OCI-LY1 (cell line): ENCODE data around the gene RALBP1.

ENCODE experiments used
- H2AFZ ChIP-seq: fragments of 200-600 bp; sonication (generic), shearing (Covaris generic); 2 replicates; pipeline ENCODE4 v1.6.0; 2014; ENCODE audit warnings: antibody characterized with exemption, mild to moderate bottlenecking, low read length
- H3F3A ChIP-seq: fragments of 200-600 bp; sonication (generic), shearing (Covaris generic); 2 replicates; pipeline ENCODE4 v1.6.0; 2014; ENCODE audit warnings: mild to moderate bottlenecking, antibody characterized with exemption, low read length, moderate library complexity; ENCODE audit not compliant: insufficient read depth
- H3K27ac ChIP-seq: fragments of 200-600 bp; sonication (generic); 2 replicates; pipeline ENCODE4 v1.5.1; 2014; ENCODE audit warnings: low read length, mixed run types, mild to moderate bottlenecking, low read depth; ENCODE audit not compliant: poor library complexity, severe bottlenecking
- H3K27me3 ChIP-seq: fragments of 200-600 bp; sonication (generic); 2 replicates; pipeline ENCODE4 v1.6.0; 2014; ENCODE audit warnings: antibody characterized with exemption, mild to moderate bottlenecking, low read length, moderate library complexity; ENCODE audit not compliant: insufficient read depth
- H3K36me3 ChIP-seq: fragments of 200-600 bp; sonication (generic); 2 replicates; pipeline ENCODE4 v1.6.1; 2014; ENCODE audit warnings: mild to moderate bottlenecking, antibody characterized with exemption, low read length, moderate library complexity, mixed read lengths; ENCODE audit not compliant: insufficient read depth
- H3K4me1 ChIP-seq: fragments of 200-600 bp; sonication (generic); 2 replicates; pipeline ENCODE4 v1.5.1; 2014; ENCODE audit warnings: mild to moderate bottlenecking, low read length, moderate library complexity; ENCODE audit not compliant: insufficient read depth, severe bottlenecking
- H3K4me2 ChIP-seq: fragments of 200-600 bp; sonication (generic), shearing (Covaris generic); 2 replicates; pipeline ENCODE4 v1.6.1; 2014; ENCODE audit warnings: low read length
- H3K4me3 ChIP-seq: fragments of 200-600 bp; sonication (generic); 2 replicates; pipeline ENCODE4 v1.5.1; 2014; ENCODE audit warnings: low read length, low read depth, mild to moderate bottlenecking, mixed read lengths; ENCODE audit not compliant: poor library complexity, severe bottlenecking
- H3K79me2 ChIP-seq: fragments of 200-600 bp; shearing (Covaris generic); 2 replicates; pipeline ENCODE4 v1.6.1; 2016; ENCODE audit warnings: mixed run types, low read length, mixed read lengths; ENCODE audit not compliant: insufficient read depth
- H3K9ac ChIP-seq: fragments of 200-600 bp; sonication (generic), shearing (Covaris generic); 2 replicates; pipeline ENCODE4 v1.6.1; 2014; ENCODE audit warnings: mild to moderate bottlenecking, low read length, mixed read lengths
- H3K9me2 ChIP-seq: fragments of 200-600 bp; sonication (generic), shearing (Covaris generic); 2 replicates; pipeline ENCODE4 v1.6.1; 2014; ENCODE audit warnings: low read depth, mild to moderate bottlenecking, low read length, mixed read lengths
- H3K9me3 ChIP-seq: fragments of 200-600 bp; shearing (Covaris generic); 2 replicates; pipeline ENCODE4 v1.6.1; 2014; ENCODE audit warnings: low read length, mixed read lengths
- H4K20me1 ChIP-seq: fragments of 200-600 bp; sonication (generic), shearing (Covaris generic); 2 replicates; pipeline ENCODE4 v1.6.0; 2016; ENCODE audit warnings: mild to moderate bottlenecking, low read length; ENCODE audit not compliant: insufficient read depth
- CTCF ChIP-seq: fragments of 200-600 bp; sonication (generic), shearing (Covaris generic); IDR thresholded peaks from 2 replicates; pipeline ENCODE4 v1.5.1; 2017; ENCODE audit warnings: mild to moderate bottlenecking, antibody characterized with exemption, low read length, moderate library complexity, mixed read lengths
- EZH2 ChIP-seq: fragments of 200-600 bp; sonication (generic), shearing (Covaris generic); IDR thresholded peaks from 2 replicates; pipeline ENCODE4 v1.8.0; 2017; ENCODE audit warnings: borderline replicate concordance, mixed run types, mild to moderate bottlenecking, antibody characterized with exemption, low read length, moderate library complexity, mixed read lengths

The RALBP1 gene

DNA sequence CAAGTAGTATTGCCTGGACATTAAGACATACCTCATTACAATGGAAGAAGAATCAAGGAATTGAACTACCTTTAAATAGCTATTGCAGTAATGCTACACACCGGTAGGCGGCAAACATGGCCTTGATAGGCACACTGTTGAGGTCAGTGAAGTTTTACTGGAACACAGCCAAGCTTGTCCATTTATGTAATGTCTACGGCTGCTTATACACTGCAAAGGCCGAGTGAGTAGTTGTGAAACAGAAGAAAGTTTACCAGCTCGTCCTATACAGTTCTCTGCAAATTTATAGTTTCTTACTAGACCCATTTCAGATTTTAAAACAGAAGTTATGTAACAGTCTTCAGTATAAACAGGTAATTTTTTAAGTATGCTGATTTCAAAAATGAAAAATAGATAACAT, 100.2 kb downstream of the RALBP1 start:
- Histone ChIP-seq H3K27ac (no peak overlapping the region), H3K4me2 (no peak overlapping the region), H3F3A (0 out of 2 replicates have a peak, but pooled peaks cover 3% of the 10 kb centered on the region), H3K9me3 (no peaks in the 10 kb centered on the region), H3K4me1 (peaks cover 5% of the 10 kb centered on the region), H2AFZ (no peak overlapping the region), H3K79me2 (no peaks in the 10 kb centered on the region), H3K9ac (no peak overlapping the region), H4K20me1 (no peaks in the 10 kb centered on the region), H3K9me2 (no peaks in the 10 kb centered on the region), H3K4me3 (no peak overlapping the region), H3K27me3 (no peaks in the 10 kb centered on the region), H3K36me3 (peaks cover 34% of the 10 kb centered on the region)
- TF ChIP-seq EZH2 (no peak), CTCF (peak; percentile 99)

DNA sequence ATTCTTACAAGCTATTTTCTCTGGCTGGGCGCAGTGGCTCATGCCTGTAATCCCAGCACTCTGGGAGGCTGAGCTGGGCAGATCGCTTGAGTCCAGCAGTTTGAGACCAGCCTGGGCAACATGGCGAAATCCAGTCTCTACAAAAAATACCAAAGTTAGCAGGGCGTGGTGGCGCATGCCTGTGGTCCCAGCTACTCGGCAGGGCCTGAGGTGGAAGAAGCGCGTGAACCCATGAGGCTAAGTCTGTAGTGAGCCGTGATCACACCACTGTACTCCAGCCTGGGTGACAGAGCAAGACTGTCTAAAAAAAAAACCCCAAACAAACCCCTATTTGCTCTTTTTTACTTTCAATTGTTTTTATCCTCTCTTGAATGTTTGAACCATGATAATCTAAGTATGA, 102.0 kb downstream of the RALBP1 start:
- Histone ChIP-seq H3K9me2 (no peaks in the 10 kb centered on the region), H3K4me1 (peaks cover 5% of the 10 kb centered on the region), H3F3A (0 out of 2 replicates have a peak, but pooled peaks cover 3% of the 10 kb centered on the region), H3K9ac (no peak overlapping the region), H3K4me2 (no peak overlapping the region), H4K20me1 (no peaks in the 10 kb centered on the region), H3K27me3 (no peaks in the 10 kb centered on the region), H2AFZ (no peak overlapping the region), H3K79me2 (no peaks in the 10 kb centered on the region), H3K4me3 (no peak overlapping the region), H3K27ac (no peak overlapping the region), H3K9me3 (no peaks in the 10 kb centered on the region), H3K36me3 (peaks cover 47% of the 10 kb centered on the region)
- TF ChIP-seq EZH2, result no peak
- no peak for TF ChIP-seq CTCF

- no peak overlapping the region for H3K4me3 ChIP-seq
- H3K9me2 ChIP-seq, result no peaks in the 10 kb centered on the region
- TF ChIP-seq CTCF (no peak), EZH2 (no peak)
- peaks cover 55% of the 10 kb centered on the region for H3K36me3 ChIP-seq
- H3K4me1 ChIP-seq, result peaks cover 5% of the 10 kb centered on the region
- H4K20me1 ChIP-seq, result no peaks in the 10 kb centered on the region
- H3K4me2 ChIP-seq, result no peak overlapping the region
- H3K9me3 ChIP-seq, result no peaks in the 10 kb centered on the region
- H3K9ac ChIP-seq, result no peak overlapping the region
- no peaks in the 10 kb centered on the region for H3K79me2 ChIP-seq
- 0 out of 2 replicates have a peak, but pooled peaks cover 3% of the 10 kb centered on the region for H3F3A ChIP-seq
- H3K27me3 ChIP-seq, result no peaks in the 10 kb centered on the region
- H3K27ac ChIP-seq, result no peak overlapping the region
- no peak overlapping the region for H2AFZ ChIP-seq
These were observed 103.0 kb downstream of the RALBP1 start for GRCh38 chr18:9578306-9578705.
